Measurements from ENCODE around the gene ZBTB39. TPM values are rescaled to one million over a fixed set of nuclear protein-coding genes. Genes with fewer than 3 reads are reported as not detected.

Gene ZBTB39
- total and polyA plus RNA-seq, 4 donors = 1.8 to 9.9 (median 3.0) TPM

DNA sequence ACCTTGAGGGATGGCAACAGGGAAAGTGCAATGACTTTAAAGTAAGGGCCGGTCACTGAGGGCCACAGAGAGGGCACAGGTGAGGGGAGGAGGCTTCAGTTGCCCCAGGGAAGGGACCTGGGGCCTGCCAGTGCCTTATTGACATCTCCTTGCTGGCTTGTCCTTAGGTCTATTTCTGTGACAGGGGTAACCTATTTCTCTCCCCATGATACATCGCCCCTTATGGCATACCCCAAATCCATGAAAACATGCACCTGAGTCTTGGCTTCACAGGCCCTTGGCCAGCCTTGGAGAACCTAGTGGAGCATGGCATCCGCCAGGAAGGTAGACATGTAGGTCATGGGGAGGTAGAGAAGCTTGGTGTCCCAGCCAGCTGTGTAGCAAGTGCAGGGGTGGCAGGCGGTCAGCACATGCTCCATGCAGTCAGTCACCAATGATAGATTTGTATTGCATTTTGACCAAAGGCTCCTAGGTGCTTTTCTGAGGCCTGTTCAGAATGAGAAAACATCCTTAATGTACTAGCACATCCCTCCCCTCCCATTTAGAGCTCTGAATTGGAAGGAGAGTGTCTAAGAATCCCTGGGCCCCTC lies 25.3 kb downstream of the ZBTB39 start:
- WGBS = 98% methylated on average over 4 of the region's 4 CpGs
- H3K9me3 ChIP-seq (ENCODE audit: control insufficient read depth in 4 of 4, low read length in 3 of 4) = no peaks in the 10 kb centered on the region

More for the DNA sequence above, 25.3 kb downstream of the ZBTB39 start:
- DNase-seq (ENCODE audit: low spot score) = peak; percentile 19
- Histone ChIP-seq H3K27me3 (ENCODE audit: control insufficient read depth in 4 of 4, insufficient read depth in 4 of 4, low read length in 3 of 4) (no peaks in the 10 kb centered on the region), H3K4me3 (ENCODE audit: low read depth in 1 of 3, low read length in 3 of 3) (no peak overlapping the region), H3K27ac (ENCODE audit: low read depth in 1 of 2, low read length in 2 of 2) (no peak overlapping the region), H3K9ac (ENCODE audit: low read depth in 1 of 2, low read length in 2 of 2) (no peak overlapping the region), H3K36me3 (ENCODE audit: control insufficient read depth in 4 of 4, insufficient read depth in 3 of 4, low read depth in 1 of 4, low read length in 3 of 4) (no peaks in the 10 kb centered on the region), H3K4me1 (ENCODE audit: control insufficient read depth in 4 of 4, insufficient read depth in 4 of 4, low read length in 3 of 4) (peaks cover 2 to 15% (median 11%) of the 10 kb centered on the region in 4 donors)
- TF ChIP-seq FOXA2 (IDR thresholded peaks at IDR 0.05) (no peak), HNF4G (IDR thresholded peaks at IDR 0.05) (no peak), NR2F2 (IDR thresholded peaks at IDR 0.05) (no peak), TAF1 (conservative IDR thresholded peaks at IDR 0.05) (no peak), RXRA (IDR thresholded peaks at IDR 0.05) (no peak), REST (IDR thresholded peaks at IDR 0.05) (no peak), JUND (IDR thresholded peaks at IDR 0.05) (no peak), HNF4A (conservative IDR thresholded peaks at IDR 0.05) (no peak), YY1 (IDR thresholded peaks at IDR 0.05) (no peak), RAD21 (IDR thresholded peaks at IDR 0.05) (no peak), EGR1 (IDR thresholded peaks at IDR 0.05; ENCODE audit: low read depth in 2 of 2) (no peak), GABPA (IDR thresholded peaks at IDR 0.05 in 1 of 2, conservative IDR thresholded peaks at IDR 0.05 in 1 of 2) (no peak), FOXA1 (IDR thresholded peaks at IDR 0.05) (no peak), SP1 (IDR thresholded peaks at IDR 0.05) (no peak), CTCF (IDR thresholded peaks at IDR 0.05; ENCODE audit: low read depth, low read length, missing input control) (no peak)
- TF ChIP-seq, protein P1, sequence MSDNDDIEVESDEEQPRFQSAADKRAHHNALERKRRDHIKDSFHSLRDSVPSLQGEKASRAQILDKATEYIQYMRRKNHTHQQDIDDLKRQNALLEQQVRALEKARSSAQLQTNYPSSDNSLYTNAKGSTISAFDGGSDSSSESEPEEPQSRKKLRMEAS (IDR thresholded peaks at IDR 0.05) = no peak
- TF ChIP-seq, protein P2, sequence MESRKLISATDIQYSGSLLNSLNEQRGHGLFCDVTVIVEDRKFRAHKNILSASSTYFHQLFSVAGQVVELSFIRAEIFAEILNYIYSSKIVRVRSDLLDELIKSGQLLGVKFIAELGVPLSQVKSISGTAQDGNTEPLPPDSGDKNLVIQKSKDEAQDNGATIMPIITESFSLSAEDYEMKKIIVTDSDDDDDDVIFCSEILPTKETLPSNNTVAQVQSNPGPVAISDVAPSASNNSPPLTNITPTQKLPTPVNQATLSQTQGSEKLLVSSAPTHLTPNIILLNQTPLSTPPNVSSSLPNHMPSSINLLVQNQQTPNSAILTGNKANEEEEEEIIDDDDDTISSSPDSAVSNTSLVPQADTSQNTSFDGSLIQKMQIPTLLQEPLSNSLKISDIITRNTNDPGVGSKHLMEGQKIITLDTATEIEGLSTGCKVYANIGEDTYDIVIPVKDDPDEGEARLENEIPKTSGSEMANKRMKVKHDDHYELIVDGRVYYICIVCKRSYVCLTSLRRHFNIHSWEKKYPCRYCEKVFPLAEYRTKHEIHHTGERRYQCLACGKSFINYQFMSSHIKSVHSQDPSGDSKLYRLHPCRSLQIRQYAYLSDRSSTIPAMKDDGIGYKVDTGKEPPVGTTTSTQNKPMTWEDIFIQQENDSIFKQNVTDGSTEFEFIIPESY (IDR thresholded peaks at IDR 0.05) = no peak
